Measurements from ENCODE around the gene C1orf53. TPM values are rescaled to one million over a fixed set of nuclear protein-coding genes. Genes with fewer than 3 reads are reported as not detected.

The C1orf53 gene
- total and polyA plus RNA-seq, 2 experiments from 2014 or later, result 2.7 to 3.8 TPM

DNA sequence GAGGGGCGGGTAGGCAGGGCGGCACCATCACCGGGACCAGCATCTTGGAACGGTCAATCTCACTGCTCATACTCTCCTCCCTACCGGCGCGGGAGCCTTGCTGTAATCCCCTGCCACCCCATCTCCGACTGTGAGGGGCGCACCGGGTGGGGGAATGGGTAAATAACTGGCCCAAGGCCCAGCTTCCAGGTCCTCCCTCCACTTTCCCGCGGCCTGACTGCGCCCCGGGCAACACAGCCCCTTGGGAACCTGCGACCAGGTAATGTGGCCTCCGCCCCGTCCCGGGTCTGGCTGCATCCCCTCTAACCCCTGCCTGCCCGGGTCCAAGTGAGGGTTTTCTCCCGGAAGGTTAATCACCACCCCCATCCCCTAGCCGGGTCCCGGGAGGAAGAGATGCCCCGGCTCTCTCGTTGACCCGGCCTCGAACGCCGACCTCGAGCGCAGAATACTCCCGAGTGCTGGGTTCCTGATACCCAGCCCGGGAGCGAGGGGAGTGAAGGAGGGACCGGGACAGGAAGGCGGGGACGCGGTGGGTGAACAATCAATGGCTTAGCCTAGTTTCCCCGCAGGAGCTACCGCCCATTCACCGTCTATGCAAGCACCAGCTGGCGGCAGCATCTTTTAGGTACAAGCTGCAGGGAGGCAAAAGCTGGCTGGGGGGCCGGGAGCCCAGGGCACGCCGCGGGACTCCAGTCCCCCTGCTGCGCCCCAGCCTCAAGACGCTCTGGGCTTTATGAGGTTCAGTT, 8.9 kb downstream of the C1orf53 start (continued):
- TF ChIP-seq, protein P1, sequence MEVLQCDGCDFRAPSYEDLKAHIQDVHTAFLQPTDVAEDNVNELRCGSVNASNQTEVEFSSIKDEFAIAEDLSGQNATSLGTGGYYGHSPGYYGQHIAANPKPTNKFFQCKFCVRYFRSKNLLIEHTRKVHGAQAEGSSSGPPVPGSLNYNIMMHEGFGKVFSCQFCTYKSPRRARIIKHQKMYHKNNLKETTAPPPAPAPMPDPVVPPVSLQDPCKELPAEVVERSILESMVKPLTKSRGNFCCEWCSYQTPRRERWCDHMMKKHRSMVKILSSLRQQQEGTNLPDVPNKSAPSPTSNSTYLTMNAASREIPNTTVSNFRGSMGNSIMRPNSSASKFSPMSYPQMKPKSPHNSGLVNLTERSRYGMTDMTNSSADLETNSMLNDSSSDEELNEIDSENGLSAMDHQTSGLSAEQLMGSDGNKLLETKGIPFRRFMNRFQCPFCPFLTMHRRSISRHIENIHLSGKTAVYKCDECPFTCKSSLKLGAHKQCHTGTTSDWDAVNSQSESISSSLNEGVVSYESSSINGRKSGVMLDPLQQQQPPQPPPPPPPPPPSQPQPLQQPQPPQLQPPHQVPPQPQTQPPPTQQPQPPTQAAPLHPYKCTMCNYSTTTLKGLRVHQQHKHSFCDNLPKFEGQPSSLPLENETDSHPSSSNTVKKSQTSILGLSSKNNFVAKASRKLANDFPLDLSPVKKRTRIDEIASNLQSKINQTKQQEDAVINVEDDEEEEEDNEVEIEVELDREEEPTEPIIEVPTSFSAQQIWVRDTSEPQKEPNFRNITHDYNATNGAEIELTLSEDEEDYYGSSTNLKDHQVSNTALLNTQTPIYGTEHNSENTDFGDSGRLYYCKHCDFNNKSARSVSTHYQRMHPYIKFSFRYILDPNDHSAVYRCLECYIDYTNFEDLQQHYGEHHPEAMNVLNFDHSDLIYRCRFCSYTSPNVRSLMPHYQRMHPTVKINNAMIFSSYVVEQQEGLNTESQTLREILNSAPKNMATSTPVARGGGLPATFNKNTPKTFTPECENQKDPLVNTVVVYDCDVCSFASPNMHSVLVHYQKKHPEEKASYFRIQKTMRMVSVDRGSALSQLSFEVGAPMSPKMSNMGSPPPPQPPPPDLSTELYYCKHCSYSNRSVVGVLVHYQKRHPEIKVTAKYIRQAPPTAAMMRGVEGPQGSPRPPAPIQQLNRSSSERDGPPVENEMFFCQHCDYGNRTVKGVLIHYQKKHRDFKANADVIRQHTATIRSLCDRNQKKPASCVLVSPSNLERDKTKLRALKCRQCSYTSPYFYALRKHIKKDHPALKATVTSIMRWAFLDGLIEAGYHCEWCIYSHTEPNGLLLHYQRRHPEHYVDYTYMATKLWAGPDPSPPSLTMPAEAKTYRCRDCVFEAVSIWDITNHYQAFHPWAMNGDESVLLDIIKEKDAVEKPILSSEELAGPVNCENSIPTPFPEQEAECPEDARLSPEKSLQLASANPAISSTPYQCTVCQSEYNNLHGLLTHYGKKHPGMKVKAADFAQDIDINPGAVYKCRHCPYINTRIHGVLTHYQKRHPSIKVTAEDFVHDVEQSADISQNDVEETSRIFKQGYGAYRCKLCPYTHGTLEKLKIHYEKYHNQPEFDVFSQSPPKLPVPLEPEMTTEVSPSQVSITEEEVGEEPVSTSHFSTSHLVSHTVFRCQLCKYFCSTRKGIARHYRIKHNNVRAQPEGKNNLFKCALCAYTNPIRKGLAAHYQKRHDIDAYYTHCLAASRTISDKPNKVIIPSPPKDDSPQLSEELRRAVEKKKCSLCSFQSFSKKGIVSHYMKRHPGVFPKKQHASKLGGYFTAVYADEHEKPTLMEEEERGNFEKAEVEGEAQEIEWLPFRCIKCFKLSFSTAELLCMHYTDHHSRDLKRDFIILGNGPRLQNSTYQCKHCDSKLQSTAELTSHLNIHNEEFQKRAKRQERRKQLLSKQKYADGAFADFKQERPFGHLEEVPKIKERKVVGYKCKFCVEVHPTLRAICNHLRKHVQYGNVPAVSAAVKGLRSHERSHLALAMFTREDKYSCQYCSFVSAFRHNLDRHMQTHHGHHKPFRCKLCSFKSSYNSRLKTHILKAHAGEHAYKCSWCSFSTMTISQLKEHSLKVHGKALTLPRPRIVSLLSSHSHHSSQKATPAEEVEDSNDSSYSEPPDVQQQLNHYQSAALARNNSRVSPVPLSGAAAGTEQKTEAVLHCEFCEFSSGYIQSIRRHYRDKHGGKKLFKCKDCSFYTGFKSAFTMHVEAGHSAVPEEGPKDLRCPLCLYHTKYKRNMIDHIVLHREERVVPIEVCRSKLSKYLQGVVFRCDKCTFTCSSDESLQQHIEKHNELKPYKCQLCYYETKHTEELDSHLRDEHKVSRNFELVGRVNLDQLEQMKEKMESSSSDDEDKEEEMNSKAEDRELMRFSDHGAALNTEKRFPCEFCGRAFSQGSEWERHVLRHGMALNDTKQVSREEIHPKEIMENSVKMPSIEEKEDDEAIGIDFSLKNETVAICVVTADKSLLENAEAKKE (CRISPR knock-in tag; IDR thresholded peaks at IDR 0.05), result no peak
- TF ChIP-seq EZH2 (IDR thresholded peaks at IDR 0.05; ENCODE audit: low read depth, unreplicated experiment) (peak; percentile 92), ZNF331 (CRISPR knock-in tag; IDR thresholded peaks at IDR 0.05; ENCODE audit: low read depth) (no peak)

- peak; percentile 68 for DNase-seq (ENCODE audit: low spot score)
- peak; percentile 7 for ATAC-seq
- Mint-ChIP-seq H3K27ac (no peak overlapping the region), H3K4me3 (peak overlapping the region; percentile 72), H3K36me3 (ENCODE audit: low read depth) (no peaks in the 10 kb centered on the region), H3K27me3 (ENCODE audit: insufficient read depth, low read depth, poor library complexity) (peaks cover 100% of the 10 kb centered on the region), H3K9me3 (peaks cover 2% of the 10 kb centered on the region), H3K4me1 (peaks cover 73% of the 10 kb centered on the region)
- Histone ChIP-seq H3K9me2 (ENCODE audit: insufficient read depth) (no peaks in the 10 kb centered on the region), H3F3A (replicated peaks; ENCODE audit: low read depth) (peaks cover 54% of the 10 kb centered on the region), H3K4me2 (peak overlapping the region; percentile 92), H3K4me1 (ENCODE audit: insufficient read depth) (peaks cover 87% of the 10 kb centered on the region), H4K20me1 (replicated peaks; ENCODE audit: insufficient read depth) (peaks cover 23% of the 10 kb centered on the region), H3K27ac (ENCODE audit: low read depth) (no peak overlapping the region), H3K79me2 (replicated peaks; ENCODE audit: insufficient read depth) (no peaks in the 10 kb centered on the region), H3K36me3 (ENCODE audit: insufficient read depth) (no peaks in the 10 kb centered on the region), H3K27me3 (ENCODE audit: insufficient read depth) (peaks cover 100% of the 10 kb centered on the region), H2AFZ (peak overlapping the region; percentile 81), H3K4me3 (peak overlapping the region; percentile 60)
- no peak for TF ChIP-seq POLR2AphosphoS5 (IDR thresholded peaks at IDR 0.05; ENCODE audit: low read depth)
- TF ChIP-seq EZH2 (IDR thresholded peaks at IDR 0.05; ENCODE audit: low read depth, unreplicated experiment), result peak; percentile 90
- TF ChIP-seq EZH2phosphoT487 (IDR thresholded peaks at IDR 0.05; ENCODE audit: unreplicated experiment), result peak; percentile 82
- no peak for TF ChIP-seq JUNB (IDR thresholded peaks at IDR 0.05; ENCODE audit: unreplicated experiment)
Measured at GRCh38 chr1:197911857-197912696, 9.6 kb downstream of the C1orf53 start.
